Panc1 (cell line): ENCODE data around the gene MUC15. TPM values are rescaled to one million over a fixed set of nuclear protein-coding genes. Genes with fewer than 3 reads are reported as not detected.

Source experiments
- ATAC-seq: fragments of 200-7000 bp; cut with Tn5 transposase; 2 replicates; pipeline ENCODE4 v1.9.1; 2020; ENCODE audit warnings: mild to moderate bottlenecking, moderate library complexity
- BruUV-seq: library from RNA; stranded (reverse); fragments of 400-500 nt; replicated peaks from 2 replicates; lab custom pipeline; 2021; lab: Mats Ljungman, UMichigan
- CTCF ChIA-PET: fragments of 300-600 bp; sonication (Branson Sonifier 250); formaldehyde crosslinking; loops from one replicate; lab custom pipeline; 2022; ENCODE audit warnings: antibody characterized with exemption; lab: Charles Lee
- POLR2A ChIA-PET: fragments of 300-600 bp; sonication (Branson Sonifier 250); formaldehyde crosslinking; loops from one replicate; lab custom pipeline; 2022; ENCODE audit warnings: antibody characterized with exemption; lab: Charles Lee
- DNase-seq: peaks from one replicate; pipeline ENCODE4 v3.0.0-alpha.2; 2010; ENCODE audit warnings: low read depth, low spot score
- H3K27ac ChIP-seq: 2 replicates; pipeline ENCODE4 v1.5.1; 2011; ENCODE audit warnings: mild to moderate bottlenecking, low read length, inconsistent platforms
- H3K27me3 ChIP-seq: fragments of 200-500 bp; sonication (Bioruptor generic); 2 replicates; pipeline ENCODE4 v1.6.0; 2014; ENCODE audit warnings: low read length, inconsistent platforms; ENCODE audit not compliant: control insufficient read depth, insufficient read depth
- H3K36me3 ChIP-seq: fragments of 200-500 bp; sonication (Bioruptor generic); 2 replicates; pipeline ENCODE4 v1.5.1; 2014; ENCODE audit warnings: inconsistent platforms, mild to moderate bottlenecking, low read length, moderate library complexity; ENCODE audit not compliant: control insufficient read depth, insufficient read depth
- H3K4me1 ChIP-seq: 2 replicates; pipeline ENCODE4 v1.5.1; 2011; ENCODE audit warnings: inconsistent platforms, mild to moderate bottlenecking, low read length, moderate library complexity; ENCODE audit not compliant: control insufficient read depth, insufficient read depth
- H3K4me3 ChIP-seq, 2 experiments: 2 replicates each; pipeline ENCODE4 v1.5.1; 2011 to 2012; ENCODE audit warnings: low read depth in 2 of 2, low read length in 2 of 2, mild to moderate bottlenecking in 2 of 2, inconsistent platforms in 1 of 2, moderate library complexity in 1 of 2
- H3K9me3 ChIP-seq: fragments of 200-500 bp; sonication (Bioruptor generic); 2 replicates; pipeline ENCODE4 v1.5.1; 2014; ENCODE audit warnings: low read depth, mild to moderate bottlenecking, inconsistent platforms, low read length, moderate library complexity; ENCODE audit not compliant: control insufficient read depth, insufficient read depth
- POLR2AphosphoS5 ChIP-seq: IDR thresholded peaks from 2 replicates; pipeline ENCODE4 v1.6.1; 2012; ENCODE audit warnings: mild to moderate bottlenecking, low read depth, low read length, moderate library complexity
- SIN3A ChIP-seq: IDR thresholded peaks from 2 replicates; pipeline ENCODE4 v1.6.1; 2012; ENCODE audit warnings: low read depth, mild to moderate bottlenecking, low read length, moderate library complexity, borderline replicate concordance; ENCODE audit not compliant: insufficient read depth
- TCF7L2 ChIP-seq: IDR thresholded peaks from 2 replicates; pipeline ENCODE4 v1.6.1; 2011; ENCODE audit warnings: mild to moderate bottlenecking, low read depth, low read length, inconsistent platforms
- in situ Hi-C: cut with HindIII; loops from 2 replicates; pipeline ENCODE4 v1.10.0; 2016; ENCODE audit warnings: low sequenced_read_pairs, low pct_unique_long_range_greater_than_20kb
- intact Hi-C: fragments of 100-400 bp; cut with micrococcal nuclease; formaldehyde crosslinking; loops from one replicate; pipeline ENCODE4 v1.10.0; 2022; ENCODE audit not compliant: unreplicated experiment
- total RNA-seq: library from RNA; stranded (reverse); gene quantifications from one replicate; pipeline ENCODE4 v1.2.1, GENCODE V29; 2021; ENCODE audit not compliant: unreplicated experiment
- TF ChIP-seq, protein P1 (sequence below): fragments of 450-650 bp; IDR thresholded peaks from 2 replicates; pipeline ENCODE4 v1.5.1; 2017; ENCODE audit warnings: mild to moderate bottlenecking
- TF ChIP-seq, protein P2 (sequence below), 2 experiments: IDR thresholded peaks; 2 replicates each; pipeline ENCODE4 v1.6.1; 2011 to 2012; ENCODE audit warnings: low read depth in 2 of 2, control low read depth in 1 of 2, low read length in 1 of 2, mild to moderate bottlenecking in 1 of 2, moderate library complexity in 1 of 2; ENCODE audit not compliant: insufficient read depth in 1 of 2

Gene MUC15
- total RNA-seq, 1 experiment from 2014 or later = not detected

DNA sequence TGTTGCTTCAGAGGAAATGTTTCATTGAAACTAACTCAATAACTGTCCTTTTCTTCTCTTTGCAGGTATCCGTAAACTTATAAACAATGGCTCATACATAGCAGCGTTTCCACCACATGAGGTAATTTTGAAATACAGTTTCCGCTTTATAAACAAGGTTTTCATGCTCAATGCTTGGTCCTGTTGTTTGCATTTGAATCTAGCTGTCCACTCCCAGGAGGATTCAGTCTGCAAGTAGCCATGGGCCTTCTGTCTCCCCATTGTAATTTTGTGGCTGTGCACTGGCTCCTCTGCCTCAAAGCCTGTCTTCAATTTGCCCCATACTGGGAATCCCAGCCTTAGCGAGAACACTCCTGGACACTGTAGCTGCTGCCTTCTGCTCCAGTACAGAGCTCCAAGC lies 34.7 kb downstream of the MUC15 start:
- BruUV-seq = no TSS peak
- in situ Hi-C loops = no loop called here
- CTCF ChIA-PET = no interaction called here

DNA sequence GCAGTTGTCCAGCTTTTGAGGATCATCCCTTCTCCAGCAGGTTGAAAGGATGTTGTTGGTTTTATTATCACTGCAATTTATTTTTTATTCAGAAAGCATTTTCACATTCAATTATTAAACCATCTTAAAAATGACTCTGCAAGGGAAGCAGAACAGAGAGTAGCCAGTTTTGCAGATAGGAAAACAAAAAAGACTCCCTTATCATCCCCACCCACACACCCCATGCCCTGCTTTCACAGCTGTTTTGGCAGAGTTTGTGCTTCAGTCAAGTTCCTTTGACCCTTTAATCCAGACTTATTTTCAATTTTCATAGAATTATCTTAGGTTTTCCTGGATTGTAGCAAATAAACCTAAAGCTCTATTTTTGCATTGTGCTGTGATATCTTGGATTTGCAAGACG lies 44.4 kb downstream of the MUC15 start:
- no peaks in the 10 kb centered on the region for H3K27me3 ChIP-seq
- ChIA-PET CTCF (no interaction called here), POLR2A (no interaction called here)
- no TSS peak for BruUV-seq
- in situ Hi-C loops = no loop called here
- no peaks in the 10 kb centered on the region for H3K36me3 ChIP-seq
- no peaks in the 10 kb centered on the region for H3K4me1 ChIP-seq
- no peaks in the 10 kb centered on the region for H3K9me3 ChIP-seq
- no peak overlapping the region for H3K27ac ChIP-seq
- DNase-seq = no peak
- no peak for ATAC-seq
- H3K4me3 ChIP-seq = no peak overlapping the region
- no peak for TF ChIP-seq TCF7L2
- TF ChIP-seq, protein P1, sequence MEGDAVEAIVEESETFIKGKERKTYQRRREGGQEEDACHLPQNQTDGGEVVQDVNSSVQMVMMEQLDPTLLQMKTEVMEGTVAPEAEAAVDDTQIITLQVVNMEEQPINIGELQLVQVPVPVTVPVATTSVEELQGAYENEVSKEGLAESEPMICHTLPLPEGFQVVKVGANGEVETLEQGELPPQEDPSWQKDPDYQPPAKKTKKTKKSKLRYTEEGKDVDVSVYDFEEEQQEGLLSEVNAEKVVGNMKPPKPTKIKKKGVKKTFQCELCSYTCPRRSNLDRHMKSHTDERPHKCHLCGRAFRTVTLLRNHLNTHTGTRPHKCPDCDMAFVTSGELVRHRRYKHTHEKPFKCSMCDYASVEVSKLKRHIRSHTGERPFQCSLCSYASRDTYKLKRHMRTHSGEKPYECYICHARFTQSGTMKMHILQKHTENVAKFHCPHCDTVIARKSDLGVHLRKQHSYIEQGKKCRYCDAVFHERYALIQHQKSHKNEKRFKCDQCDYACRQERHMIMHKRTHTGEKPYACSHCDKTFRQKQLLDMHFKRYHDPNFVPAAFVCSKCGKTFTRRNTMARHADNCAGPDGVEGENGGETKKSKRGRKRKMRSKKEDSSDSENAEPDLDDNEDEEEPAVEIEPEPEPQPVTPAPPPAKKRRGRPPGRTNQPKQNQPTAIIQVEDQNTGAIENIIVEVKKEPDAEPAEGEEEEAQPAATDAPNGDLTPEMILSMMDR = no peak
- TF ChIP-seq POLR2AphosphoS5 = no peak
- TF ChIP-seq, protein P2, sequence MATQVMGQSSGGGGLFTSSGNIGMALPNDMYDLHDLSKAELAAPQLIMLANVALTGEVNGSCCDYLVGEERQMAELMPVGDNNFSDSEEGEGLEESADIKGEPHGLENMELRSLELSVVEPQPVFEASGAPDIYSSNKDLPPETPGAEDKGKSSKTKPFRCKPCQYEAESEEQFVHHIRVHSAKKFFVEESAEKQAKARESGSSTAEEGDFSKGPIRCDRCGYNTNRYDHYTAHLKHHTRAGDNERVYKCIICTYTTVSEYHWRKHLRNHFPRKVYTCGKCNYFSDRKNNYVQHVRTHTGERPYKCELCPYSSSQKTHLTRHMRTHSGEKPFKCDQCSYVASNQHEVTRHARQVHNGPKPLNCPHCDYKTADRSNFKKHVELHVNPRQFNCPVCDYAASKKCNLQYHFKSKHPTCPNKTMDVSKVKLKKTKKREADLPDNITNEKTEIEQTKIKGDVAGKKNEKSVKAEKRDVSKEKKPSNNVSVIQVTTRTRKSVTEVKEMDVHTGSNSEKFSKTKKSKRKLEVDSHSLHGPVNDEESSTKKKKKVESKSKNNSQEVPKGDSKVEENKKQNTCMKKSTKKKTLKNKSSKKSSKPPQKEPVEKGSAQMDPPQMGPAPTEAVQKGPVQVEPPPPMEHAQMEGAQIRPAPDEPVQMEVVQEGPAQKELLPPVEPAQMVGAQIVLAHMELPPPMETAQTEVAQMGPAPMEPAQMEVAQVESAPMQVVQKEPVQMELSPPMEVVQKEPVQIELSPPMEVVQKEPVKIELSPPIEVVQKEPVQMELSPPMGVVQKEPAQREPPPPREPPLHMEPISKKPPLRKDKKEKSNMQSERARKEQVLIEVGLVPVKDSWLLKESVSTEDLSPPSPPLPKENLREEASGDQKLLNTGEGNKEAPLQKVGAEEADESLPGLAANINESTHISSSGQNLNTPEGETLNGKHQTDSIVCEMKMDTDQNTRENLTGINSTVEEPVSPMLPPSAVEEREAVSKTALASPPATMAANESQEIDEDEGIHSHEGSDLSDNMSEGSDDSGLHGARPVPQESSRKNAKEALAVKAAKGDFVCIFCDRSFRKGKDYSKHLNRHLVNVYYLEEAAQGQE (IDR thresholded peaks at IDR 0.05; ENCODE audit: insufficient read depth in 1 of 2, low read depth in 2 of 2, low read length in 1 of 2) = no peak
- TF ChIP-seq SIN3A = no peak
- intact Hi-C loops = no loop called here

More for the DNA sequence above, 34.7 kb downstream of the MUC15 start:
- no peaks in the 10 kb centered on the region for H3K36me3 ChIP-seq
- TF ChIP-seq, protein P1 = no peak
- TF ChIP-seq, protein P2 (IDR thresholded peaks at IDR 0.05; ENCODE audit: insufficient read depth in 1 of 2, low read depth in 2 of 2, low read length in 1 of 2) = no peak
- TF ChIP-seq TCF7L2 (no peak), POLR2AphosphoS5 (no peak), SIN3A (no peak)
- no peak overlapping the region for H3K4me3 ChIP-seq
- ATAC-seq (no peak), DNase-seq (no peak)
- H3K27me3 ChIP-seq = no peaks in the 10 kb centered on the region
- H3K9me3 ChIP-seq = no peaks in the 10 kb centered on the region
- no peak overlapping the region for H3K27ac ChIP-seq
- no peaks in the 10 kb centered on the region for H3K4me1 ChIP-seq
- intact Hi-C loops = no loop called here
- POLR2A ChIA-PET = no interaction called here
